Stimulated activated CD8-positive, alpha-beta memory T cell treated with anti-CD3 and anti-CD28 coated beads, Interleukin-12 subunit alpha, Interleukin-12 subunit beta, amount 100 ng/mL, for 4 hours (primary cell): ENCODE measurements around the gene TBC1D8B.

Experiments
- DNase-seq: peaks from one replicate; pipeline ENCODE4 v3.0.0-alpha.2; 2020; ENCODE audit warnings: low read depth

Gene TBC1D8B

GRCh38 chrX:106898462-106898861, 96.0 kb downstream of the TBC1D8B start:
- no peak for DNase-seq

- no peak for DNase-seq
Measured at GRCh38 chrX:106899276-106899675, 96.8 kb downstream of the TBC1D8B start.

GRCh38 chrX:106899841-106900240, 97.4 kb downstream of the TBC1D8B start:
- no peak for DNase-seq

- DNase-seq, result no peak
Measured at GRCh38 chrX:106901341-106901740, 98.9 kb downstream of the TBC1D8B start.

- DNase-seq, result no peak
Measured at GRCh38 chrX:106901781-106902219, 99.3 kb downstream of the TBC1D8B start.

- no peak for DNase-seq
Measured at GRCh38 chrX:106902684-106903083, 100.2 kb downstream of the TBC1D8B start.

- no peak for DNase-seq
Measured at GRCh38 chrX:106903291-106903824, 100.9 kb downstream of the TBC1D8B start, which contains the start of gene RIPPLY1. Gene RIPPLY1 (minus strand): TSS chrX:106903341. CDS start chrX:106903287, 54 bp downstream.

GRCh38 chrX:106903856-106904528, 101.5 kb downstream of the TBC1D8B start:
- DNase-seq, result no peak

- no peak for DNase-seq
Measured at GRCh38 chrX:106905064-106905708, 102.7 kb downstream of the TBC1D8B start.

GRCh38 chrX:106906361-106906760, 103.9 kb downstream of the TBC1D8B start:
- no peak for DNase-seq

GRCh38 chrX:106912864-106913263, 110.4 kb downstream of the TBC1D8B start:
- no peak for DNase-seq

GRCh38 chrX:106917830-106918500, 115.5 kb downstream of the TBC1D8B start:
- no peak for DNase-seq

GRCh38 chrX:106919932-106920452, 117.5 kb downstream of the TBC1D8B start, which contains the start of gene CLDN2:
Gene CLDN2 (plus strand): TSS chrX:106920402. CDS start chrX:106928229, 7,827 bp downstream.
- no peak for DNase-seq

- no peak for DNase-seq
Measured at GRCh38 chrX:106921637-106922036, 119.2 kb downstream of the TBC1D8B start.
